Brain pericyte (primary cell): ENCODE data around the gene SLX4.

Experiments used
- DNase-seq: peaks from one replicate; pipeline ENCODE4 v3.0.0-alpha.2; 2012; ENCODE audit warnings: low read depth, low spot score

SLX4 gene

DNA sequence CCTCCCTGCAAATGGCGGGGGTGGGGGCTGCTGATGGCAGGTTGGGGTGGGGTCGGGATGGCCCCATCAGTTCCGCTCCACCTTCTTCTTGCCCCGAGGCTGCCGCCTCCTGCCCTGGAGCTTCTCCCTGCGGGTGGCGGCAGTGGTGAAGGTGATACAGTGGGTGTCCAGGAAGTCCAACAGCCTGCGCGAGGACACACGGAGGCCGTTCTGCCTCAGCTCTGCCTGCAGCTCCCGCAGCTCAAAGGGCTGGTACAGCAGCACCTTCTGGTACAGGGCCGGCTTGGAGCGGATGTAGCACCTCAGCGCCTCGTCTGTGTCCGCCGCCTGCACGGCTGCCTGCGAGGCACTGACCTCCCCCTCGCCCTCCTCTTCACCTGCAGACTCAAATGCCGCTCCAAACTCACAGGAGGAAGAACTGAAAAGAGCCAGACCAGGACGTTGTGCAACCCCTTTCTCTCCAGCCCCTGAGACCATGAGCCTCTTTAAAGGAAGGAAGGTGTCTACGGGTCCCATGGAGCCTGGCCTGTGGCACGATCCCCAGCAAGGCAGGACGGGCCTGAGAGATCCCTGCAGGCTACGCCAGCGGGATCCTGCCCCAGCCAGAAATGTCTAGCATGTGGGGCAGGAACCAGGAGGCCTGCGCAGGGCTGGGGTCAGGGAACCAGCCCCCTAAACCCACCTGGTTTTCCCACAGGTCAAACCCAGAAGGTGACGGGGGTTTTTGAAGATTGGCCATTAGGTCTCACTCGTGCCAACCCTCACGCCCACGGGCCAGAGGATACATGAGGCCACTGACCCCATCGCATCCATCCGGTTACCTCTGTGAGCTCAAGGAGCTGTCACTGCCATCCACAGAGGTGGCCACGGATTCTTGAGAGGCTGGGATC is 28.9 kb downstream of the SLX4 start:
- DNase-seq: no peak

DNA sequence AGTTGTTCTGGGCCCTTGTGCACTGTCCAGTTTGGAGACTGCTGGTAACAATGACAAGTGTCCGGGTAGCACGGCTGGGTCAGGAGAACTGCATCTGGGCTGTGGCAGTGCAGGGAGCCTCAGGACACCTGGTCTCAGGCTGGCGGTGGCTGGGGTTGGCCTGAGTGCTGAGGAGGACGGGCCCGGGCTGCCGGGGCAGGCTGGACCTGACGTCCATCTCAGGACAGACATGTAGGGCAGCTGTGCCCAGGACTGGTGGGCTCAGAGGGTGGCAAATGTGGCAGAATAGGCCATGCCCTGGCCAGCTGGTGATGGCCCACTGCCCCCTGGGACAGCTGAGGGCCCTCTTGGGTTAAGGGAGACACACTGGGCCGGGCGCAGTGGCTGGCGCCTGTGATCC is 30.0 kb downstream of the SLX4 start:
- DNase-seq: no peak

DNA sequence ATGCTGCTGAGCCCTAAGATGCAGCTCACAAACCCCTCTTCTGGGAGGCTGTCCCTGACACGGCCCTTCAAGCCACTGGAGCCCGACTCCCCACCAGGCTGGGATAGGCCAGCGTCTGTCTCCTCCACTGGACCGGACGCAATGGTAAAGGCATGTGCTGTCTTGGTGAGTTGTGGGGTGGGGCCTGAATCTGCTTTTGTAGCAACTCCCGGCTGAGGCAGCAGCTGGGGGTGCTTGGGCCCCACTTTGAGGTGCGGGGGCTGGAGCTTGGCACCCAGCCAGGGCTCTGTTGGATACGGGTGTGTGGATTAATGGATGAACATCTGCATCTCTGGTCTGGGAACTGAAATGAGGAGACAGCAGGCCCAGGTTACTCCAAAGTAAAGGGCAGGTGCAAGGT is 30.7 kb downstream of the SLX4 start:
- DNase-seq: no peak

DNA sequence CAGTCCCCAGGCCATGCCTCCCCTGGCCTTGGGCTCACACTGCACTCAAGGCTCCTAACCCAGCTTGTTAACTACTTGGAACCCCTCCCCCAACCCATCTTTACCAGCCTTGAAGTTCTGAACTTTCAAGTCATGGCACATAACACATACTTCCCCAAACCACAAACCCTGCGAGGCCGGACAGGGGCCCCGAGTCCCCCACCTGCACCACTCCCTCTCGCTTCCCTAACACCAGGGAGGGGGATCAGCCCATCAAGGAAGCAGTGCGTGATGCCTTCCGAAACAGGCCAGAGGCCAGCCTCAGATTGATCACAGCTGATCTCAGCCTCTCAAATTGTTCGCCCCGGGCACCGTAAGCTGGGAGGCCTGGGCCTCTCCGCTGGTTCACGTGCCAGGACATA is 31.2 kb downstream of the SLX4 start:
- DNase-seq: no peak

- DNase-seq: no peak
These were observed 31.6 kb downstream of the SLX4 start for GRCh38 chr16:3579776-3580175.

DNA sequence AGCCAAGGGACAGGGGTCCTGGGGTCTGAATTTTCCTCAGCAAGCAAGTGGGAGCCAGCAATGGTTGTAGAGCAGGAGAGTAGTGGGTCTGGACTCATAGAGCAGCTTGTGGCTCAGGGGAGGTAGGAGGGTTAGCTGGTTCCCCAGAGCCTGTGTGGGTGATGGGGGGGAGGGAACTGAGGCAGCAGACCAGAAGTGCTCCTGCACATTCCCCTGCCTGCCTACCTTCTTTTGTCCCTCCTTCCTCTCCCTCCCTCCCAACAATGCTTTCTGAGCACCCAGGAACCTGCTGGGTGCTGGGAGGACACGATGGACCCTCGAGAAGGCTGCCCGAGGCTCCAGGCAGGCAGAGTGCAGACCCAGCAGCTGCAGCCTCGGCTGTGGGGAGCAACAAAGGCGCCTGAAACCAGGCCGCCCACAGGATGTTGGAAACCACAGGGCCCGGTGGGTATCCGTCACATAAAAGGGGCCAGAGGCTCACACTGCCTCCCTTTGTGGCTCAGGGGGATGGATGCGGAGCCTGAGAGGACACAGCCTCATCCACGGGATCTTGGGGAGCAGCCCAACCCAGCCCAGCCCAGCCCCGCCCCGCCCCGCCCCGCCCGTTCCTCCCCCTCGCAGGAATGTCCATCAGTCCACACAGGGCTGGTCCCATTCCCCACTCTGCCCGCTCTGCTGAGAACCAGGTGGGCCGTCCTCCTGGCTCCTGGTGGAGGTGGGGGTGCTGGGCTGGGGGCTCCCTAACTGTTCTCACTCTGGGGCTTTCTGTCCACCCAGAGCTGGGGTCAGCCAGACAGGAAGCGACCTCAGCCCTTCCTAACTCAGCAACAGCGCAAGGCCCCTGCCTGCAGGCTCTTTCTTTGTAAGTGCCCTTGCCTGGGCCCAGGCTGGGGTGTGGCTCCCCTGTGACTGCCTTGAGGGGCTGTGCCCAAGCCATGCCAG is 32.5 kb downstream of the SLX4 start:
- no peak for DNase-seq

GRCh38 chr16:3578121-3578520 is 33.3 kb downstream of the SLX4 start:
- no peak for DNase-seq

DNA sequence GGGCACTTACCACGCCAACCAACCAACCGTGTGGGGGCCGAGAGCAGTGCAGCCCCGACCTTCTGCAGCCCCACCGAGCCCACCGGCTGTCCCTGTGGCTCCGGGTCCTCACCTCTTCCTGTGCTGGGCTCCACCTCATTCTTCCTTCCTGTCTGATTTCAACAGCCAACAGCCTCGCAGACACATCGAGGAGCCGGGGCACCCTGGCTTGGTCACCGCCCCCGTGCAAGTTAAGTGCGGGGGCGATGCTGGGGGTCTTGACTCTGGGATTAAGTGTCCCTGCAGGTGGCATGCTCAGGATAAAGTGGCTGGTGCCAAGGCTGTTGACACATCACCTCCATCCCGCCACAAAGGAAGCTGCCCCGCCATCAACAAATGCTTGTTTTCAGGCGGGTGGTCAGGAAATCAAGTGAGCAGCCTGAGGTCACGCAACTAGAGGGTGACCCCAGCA is 34.1 kb downstream of the SLX4 start, which contains the start of gene NLRC3:
Gene NLRC3 (minus strand): TSS at position 102 of the 451 bp plus-strand sequence. CDS start 12,367 bp downstream, outside the sequence.
- DNase-seq: no peak

DNA sequence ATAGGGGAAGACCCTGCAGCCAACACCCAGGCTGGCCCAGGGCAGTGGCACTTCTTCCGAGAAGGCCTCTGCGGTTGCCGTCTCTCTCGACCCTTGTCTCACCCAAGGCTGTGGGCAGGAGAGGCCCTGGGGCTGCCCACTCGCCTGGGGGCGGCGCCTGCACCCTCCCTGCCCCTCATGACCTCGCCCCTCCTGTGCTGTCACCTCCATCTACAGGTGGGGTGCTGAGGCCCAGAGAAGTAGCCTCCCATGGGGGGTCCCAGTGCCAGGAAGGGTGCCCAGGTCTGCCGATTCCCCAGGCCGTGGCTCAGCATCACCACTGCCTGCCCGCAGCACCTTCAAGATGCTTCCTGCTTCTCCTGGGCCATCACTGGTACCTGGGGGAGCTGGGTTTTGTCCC is 35.2 kb downstream of the SLX4 start:
- no peak for DNase-seq

DNA sequence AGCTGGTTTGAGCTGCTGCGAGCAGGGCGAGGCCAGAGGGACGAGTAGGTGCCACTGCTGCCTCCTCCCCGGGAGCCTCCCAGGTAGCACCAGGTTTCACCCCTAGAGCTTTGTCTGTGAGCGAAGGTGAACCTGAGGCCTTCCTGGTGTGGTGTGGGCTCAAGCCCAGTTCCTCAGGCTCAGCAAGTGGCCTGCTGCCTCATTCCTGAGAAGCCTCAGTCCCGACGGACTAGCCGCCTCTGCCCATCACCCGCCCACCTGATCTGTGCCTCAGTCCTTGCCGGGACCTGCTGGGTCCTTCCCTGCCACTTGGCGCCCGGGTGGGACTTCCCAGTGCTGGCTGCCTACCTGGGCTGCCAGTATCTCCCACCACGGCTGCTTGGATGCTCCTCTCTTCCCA is 35.9 kb downstream of the SLX4 start:
- no peak for DNase-seq

DNA sequence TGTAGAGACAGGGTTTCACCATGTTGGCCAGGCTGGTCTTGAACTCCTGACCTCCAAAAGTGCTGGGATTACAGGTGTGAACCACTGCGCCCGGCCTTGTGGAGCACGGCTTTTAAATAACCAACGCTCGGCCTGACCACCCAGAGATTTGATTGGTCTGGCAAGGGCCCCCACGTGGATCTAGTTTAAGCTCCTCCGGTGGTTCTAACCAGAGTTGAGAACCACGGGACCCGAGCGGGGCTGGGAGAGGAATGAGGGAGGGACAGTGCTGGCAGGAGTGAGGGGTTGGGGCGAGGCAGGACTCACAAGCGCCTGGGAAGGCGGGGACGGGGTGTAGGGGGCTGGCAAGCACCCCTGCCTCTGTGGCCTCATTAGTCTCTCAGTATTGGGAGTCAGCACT is 37.2 kb downstream of the SLX4 start:
- DNase-seq: no peak

- DNase-seq: no peak
These were observed 38.1 kb downstream of the SLX4 start for GRCh38 chr16:3573146-3573815.

DNA sequence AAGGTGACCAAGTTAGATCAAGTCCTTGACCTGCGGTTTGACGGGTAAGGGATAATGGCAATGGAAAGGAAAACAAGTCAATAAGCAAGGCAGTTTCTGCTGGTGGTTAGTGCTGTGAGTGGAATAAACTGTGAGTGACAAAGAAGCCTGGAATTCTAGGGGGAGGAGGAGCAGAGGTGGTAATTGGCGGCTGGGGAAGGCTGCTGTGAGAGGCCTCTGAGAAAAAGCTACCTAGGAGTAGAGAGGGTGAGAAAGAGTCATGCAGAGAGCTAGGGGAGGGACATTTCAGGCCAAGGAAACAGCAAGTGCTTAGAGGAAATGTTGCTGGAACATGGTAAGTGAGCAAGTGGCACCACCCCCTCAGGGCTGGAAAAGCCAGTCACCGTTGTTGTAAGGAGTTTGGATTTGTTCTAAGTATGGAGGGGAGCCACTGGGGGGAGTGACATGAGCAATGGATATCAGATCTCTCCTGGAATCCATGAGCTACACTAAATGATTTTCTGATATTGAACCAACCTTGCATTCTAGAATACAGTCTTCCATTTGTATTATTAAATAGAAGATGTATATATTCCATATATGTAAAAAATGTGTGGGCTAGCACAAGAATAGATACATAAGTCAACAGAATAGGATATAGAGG is 40.9 kb downstream of the SLX4 start:
- no peak for DNase-seq

GRCh38 chr16:3569851-3570250 is 41.6 kb downstream of the SLX4 start:
- DNase-seq: no peak

DNA sequence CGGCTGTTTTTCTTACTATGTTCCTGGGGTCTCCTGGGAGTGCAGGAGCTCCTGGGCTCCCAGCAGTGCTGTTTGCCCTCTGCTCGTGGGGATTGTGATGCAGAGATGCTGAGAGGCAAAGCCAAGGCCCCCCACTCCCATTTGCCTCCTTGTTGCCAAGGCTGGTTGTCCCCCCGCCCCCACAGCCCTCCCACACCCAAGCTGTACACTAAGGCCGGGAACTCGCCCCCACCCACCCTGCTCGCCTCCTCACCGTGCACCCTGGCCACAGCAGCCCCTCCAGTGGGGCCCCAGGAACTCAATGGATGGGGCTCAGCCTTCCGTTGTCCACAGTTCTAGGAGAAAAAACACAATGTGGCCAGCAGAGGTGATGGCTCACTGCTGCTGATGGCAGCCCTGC is 44.4 kb downstream of the SLX4 start:
- DNase-seq: no peak

GRCh38 chr16:3564889-3565141 is 46.6 kb downstream of the SLX4 start:
- DNase-seq: no peak

- no peak for DNase-seq
These were observed 47.1 kb downstream of the SLX4 start for GRCh38 chr16:3564130-3564888.

- no peak for DNase-seq
These were observed 48.4 kb downstream of the SLX4 start for GRCh38 chr16:3562914-3563480.

DNA sequence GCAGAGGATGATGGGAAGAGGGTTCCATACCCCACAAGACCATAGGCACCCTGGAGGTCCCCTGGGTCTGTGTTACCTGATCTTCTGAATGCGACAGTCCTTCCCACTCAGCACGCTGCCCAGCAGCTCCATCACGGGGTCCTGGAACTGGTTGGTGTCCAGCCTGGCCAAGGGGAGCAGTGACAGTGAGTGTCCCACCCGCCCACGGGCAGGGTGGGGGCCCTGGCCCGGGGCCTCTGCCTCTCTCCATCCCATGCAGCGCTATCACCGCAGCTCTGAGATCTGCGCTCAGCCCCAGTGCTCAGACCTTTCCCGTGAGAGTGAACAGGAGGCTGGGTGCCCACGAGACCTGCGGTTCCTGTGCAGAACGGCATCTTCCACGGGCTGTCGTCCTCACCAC is 49.8 kb downstream of the SLX4 start:
- DNase-seq: no peak

GRCh38 chr16:3554351-3554928 is 57.0 kb downstream of the SLX4 start:
- no peak for DNase-seq
